Vagina (tissue), 2 donors: Measurements from ENCODE around the gene ZNF440.
"Not testable (repeated sequence)": the region's sequence is repeated elsewhere in the genome, so short reads cannot be mapped to it uniquely, and the experiment has no call there.

ENCODE experiments used
- POLR2AphosphoS5 ChIP-seq, 2 donors: sonication (generic); formaldehyde crosslinking; IDR thresholded peaks; one replicate each; pipeline ENCODE4 v1.9.0; 2017; ENCODE audit warnings: antibody characterized with exemption in 2 of 2, mild to moderate bottlenecking in 2 of 2, low read depth in 1 of 2; ENCODE audit not compliant: insufficient read depth in 1 of 2
- TF ChIP-seq, protein P1 (sequence below), 3 experiments: fragments of 450-650 bp in 2 of 3; fragments of 200-600 bp in 1 of 3; sonication (generic) in 1 of 3; IDR thresholded peaks; one replicate each; pipeline ENCODE4 v1.5.1; 2017 to 2019; ENCODE audit warnings: antibody characterized with exemption in 3 of 3, mild to moderate bottlenecking in 2 of 3, moderate library complexity in 2 of 3

DNA sequence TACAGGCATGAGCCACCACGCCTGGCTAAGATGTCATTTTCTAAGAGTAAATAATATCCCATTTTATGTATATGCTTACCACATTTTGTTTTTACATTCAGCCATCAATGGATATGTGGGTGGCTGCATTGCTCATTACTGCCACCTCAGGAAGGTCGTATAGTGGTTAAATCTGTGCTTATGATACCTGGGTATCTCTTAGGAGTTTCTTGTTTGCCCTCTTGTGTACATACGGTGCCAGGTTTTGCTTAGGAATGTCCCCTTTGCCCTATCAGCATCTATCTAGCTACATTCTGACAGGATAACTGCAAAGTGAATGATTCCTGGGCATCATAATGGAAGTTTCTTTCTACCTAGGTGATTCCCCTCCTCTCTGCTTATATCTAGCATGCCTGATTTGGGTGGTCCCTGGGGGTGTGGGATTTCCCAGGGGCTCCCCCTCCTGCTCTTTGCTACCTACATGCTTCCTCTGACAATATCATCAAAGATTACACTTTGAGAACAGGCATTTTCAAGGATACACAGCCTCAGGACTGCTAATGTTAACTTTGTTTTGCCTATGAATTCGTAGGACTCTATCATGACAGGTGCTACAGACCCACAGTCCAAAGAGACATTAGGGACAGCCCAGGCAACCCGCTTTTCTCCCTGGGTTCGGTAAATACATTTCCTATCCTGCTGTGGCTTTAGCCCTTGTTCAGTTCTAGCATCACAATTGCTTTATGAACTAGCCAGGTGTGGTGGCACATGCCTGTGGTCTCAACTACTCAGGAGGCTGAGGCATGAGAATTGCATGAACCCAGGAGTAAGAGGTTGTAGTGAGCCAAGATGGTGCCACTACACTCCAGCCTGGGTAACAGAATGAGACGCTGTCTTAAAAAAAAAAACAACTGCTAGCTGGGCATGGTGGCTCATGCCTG is 15.1 kb downstream of the ZNF440 start:
- TF ChIP-seq, protein P1, sequence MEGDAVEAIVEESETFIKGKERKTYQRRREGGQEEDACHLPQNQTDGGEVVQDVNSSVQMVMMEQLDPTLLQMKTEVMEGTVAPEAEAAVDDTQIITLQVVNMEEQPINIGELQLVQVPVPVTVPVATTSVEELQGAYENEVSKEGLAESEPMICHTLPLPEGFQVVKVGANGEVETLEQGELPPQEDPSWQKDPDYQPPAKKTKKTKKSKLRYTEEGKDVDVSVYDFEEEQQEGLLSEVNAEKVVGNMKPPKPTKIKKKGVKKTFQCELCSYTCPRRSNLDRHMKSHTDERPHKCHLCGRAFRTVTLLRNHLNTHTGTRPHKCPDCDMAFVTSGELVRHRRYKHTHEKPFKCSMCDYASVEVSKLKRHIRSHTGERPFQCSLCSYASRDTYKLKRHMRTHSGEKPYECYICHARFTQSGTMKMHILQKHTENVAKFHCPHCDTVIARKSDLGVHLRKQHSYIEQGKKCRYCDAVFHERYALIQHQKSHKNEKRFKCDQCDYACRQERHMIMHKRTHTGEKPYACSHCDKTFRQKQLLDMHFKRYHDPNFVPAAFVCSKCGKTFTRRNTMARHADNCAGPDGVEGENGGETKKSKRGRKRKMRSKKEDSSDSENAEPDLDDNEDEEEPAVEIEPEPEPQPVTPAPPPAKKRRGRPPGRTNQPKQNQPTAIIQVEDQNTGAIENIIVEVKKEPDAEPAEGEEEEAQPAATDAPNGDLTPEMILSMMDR (IDR thresholded peaks at IDR 0.05), result not testable (repeated sequence)
- TF ChIP-seq POLR2AphosphoS5 (IDR thresholded peaks at IDR 0.05; ENCODE audit: insufficient read depth in 1 of 2, low read depth in 1 of 2), result not testable (repeated sequence)
